SU-DHL-6 (cell line): ENCODE data around the gene ANGPTL1.

Experiments
- H2AFZ ChIP-seq: fragments of 200-600 bp; sonication (generic); 2 replicates; pipeline ENCODE4 v1.6.1; 2014; ENCODE audit warnings: low read depth, mild to moderate bottlenecking, moderate library complexity, mixed read lengths, antibody characterized with exemption, low read length; ENCODE audit not compliant: severe bottlenecking
- H3F3A ChIP-seq: fragments of 200-600 bp; shearing (Covaris generic); 2 replicates; pipeline ENCODE4 v1.6.0; 2016; ENCODE audit warnings: antibody characterized with exemption, mild to moderate bottlenecking; ENCODE audit not compliant: insufficient read depth
- H3K27ac ChIP-seq: fragments of 200-600 bp; sonication (generic); 2 replicates; pipeline ENCODE4 v1.5.1; 2016; ENCODE audit warnings: low read depth, mild to moderate bottlenecking, low read length, moderate library complexity, mixed read lengths
- H3K27me3 ChIP-seq: fragments of 200-600 bp; sonication (generic), shearing (Covaris generic); 2 replicates; pipeline ENCODE4 v1.6.0; 2014; ENCODE audit warnings: mild to moderate bottlenecking, low read length
- H3K36me3 ChIP-seq: fragments of 200-600 bp; sonication (generic); 2 replicates; pipeline ENCODE4 v1.6.1; 2014; ENCODE audit warnings: mild to moderate bottlenecking, low read length, mixed read lengths
- H3K4me2 ChIP-seq: fragments of 300-600, 200-600 bp; shearing (Covaris generic), sonication (generic); 2 replicates; pipeline ENCODE4 v1.6.0; 2014; ENCODE audit warnings: low read length, low read depth, mild to moderate bottlenecking; ENCODE audit not compliant: poor library complexity, severe bottlenecking
- H3K4me3 ChIP-seq: fragments of 200-600 bp; sonication (generic); 2 replicates; pipeline ENCODE4 v1.5.1; 2014; ENCODE audit warnings: antibody characterized with exemption, low read length, mild to moderate bottlenecking, mixed read lengths; ENCODE audit not compliant: insufficient read depth, poor library complexity, severe bottlenecking
- H3K79me2 ChIP-seq: fragments of 200-600 bp; sonication (generic); 2 replicates; pipeline ENCODE4 v1.6.1; 2014; ENCODE audit warnings: mild to moderate bottlenecking, low read length, moderate library complexity; ENCODE audit not compliant: insufficient read depth
- H3K9ac ChIP-seq: fragments of 200-600 bp; sonication (generic); 2 replicates; pipeline ENCODE4 v1.7.0; 2014; ENCODE audit warnings: mild to moderate bottlenecking, low read length
- H3K9me2 ChIP-seq: fragments of 200-600 bp; sonication (generic); replicated peaks from 2 replicates; pipeline ENCODE4 v1.6.1; 2014; ENCODE audit warnings: low read length; ENCODE audit not compliant: insufficient read depth
- H3K9me3 ChIP-seq: fragments of 200-600 bp; sonication (generic); 2 replicates; pipeline ENCODE4 v1.6.1; 2014; ENCODE audit warnings: low read length, mixed read lengths; ENCODE audit not compliant: insufficient read depth
- H4K20me1 ChIP-seq: fragments of 200-600 bp; sonication (generic); 2 replicates; pipeline ENCODE4 v1.6.1; 2014; ENCODE audit warnings: low read depth, mild to moderate bottlenecking, antibody characterized with exemption, low read length, moderate library complexity, mixed read lengths
- EZH2phosphoT487 ChIP-seq: fragments of 200-600 bp; sonication (generic), shearing (Covaris generic); conservative IDR thresholded peaks from 2 replicates; pipeline ENCODE4 v1.6.1; 2018; ENCODE audit warnings: mild to moderate bottlenecking, antibody characterized with exemption, low read length, moderate library complexity, mixed read lengths
- TF ChIP-seq, protein P1 (sequence below): fragments of 200-600 bp; sonication (generic); IDR thresholded peaks from one replicate; pipeline ENCODE4 v1.5.1; 2017; ENCODE audit warnings: antibody characterized with exemption, mild to moderate bottlenecking, low read length, moderate library complexity; ENCODE audit not compliant: insufficient read depth, poor library complexity, severe bottlenecking

ANGPTL1 gene

DNA sequence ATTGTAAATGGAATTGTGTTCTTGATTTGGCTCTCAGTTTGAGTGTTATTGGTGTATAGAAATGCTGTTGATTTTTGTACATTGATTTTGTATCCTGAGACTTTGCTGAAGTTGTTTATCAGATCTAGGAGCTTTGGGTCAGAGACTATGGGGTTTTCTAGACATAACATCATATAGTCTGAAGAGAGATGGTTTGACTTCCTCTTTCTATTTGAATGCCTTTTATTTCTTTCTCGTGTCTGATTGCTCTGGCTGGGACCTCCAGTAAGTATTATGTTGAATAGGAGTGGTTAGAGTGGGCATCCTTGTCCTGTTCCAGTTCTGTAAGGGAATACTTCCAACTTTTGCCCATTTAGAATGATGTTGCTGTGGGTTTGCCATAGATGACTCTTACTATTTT, 39.1 kb upstream of the ANGPTL1 start:
- no peaks in the 10 kb centered on the region for H3K27me3 ChIP-seq
- H3K9ac ChIP-seq = no peak overlapping the region
- H3K9me3 ChIP-seq = no peaks in the 10 kb centered on the region
- no peak overlapping the region for H3K4me3 ChIP-seq
- H3K9me2 ChIP-seq = no peaks in the 10 kb centered on the region
- no peak for TF ChIP-seq EZH2phosphoT487
- TF ChIP-seq, protein P1, sequence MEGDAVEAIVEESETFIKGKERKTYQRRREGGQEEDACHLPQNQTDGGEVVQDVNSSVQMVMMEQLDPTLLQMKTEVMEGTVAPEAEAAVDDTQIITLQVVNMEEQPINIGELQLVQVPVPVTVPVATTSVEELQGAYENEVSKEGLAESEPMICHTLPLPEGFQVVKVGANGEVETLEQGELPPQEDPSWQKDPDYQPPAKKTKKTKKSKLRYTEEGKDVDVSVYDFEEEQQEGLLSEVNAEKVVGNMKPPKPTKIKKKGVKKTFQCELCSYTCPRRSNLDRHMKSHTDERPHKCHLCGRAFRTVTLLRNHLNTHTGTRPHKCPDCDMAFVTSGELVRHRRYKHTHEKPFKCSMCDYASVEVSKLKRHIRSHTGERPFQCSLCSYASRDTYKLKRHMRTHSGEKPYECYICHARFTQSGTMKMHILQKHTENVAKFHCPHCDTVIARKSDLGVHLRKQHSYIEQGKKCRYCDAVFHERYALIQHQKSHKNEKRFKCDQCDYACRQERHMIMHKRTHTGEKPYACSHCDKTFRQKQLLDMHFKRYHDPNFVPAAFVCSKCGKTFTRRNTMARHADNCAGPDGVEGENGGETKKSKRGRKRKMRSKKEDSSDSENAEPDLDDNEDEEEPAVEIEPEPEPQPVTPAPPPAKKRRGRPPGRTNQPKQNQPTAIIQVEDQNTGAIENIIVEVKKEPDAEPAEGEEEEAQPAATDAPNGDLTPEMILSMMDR = no peak
- H3K36me3 ChIP-seq = peaks cover 45% of the 10 kb centered on the region
- H3F3A ChIP-seq = no peaks in the 10 kb centered on the region
- H4K20me1 ChIP-seq = no peaks in the 10 kb centered on the region
- no peak overlapping the region for H2AFZ ChIP-seq
- no peaks in the 10 kb centered on the region for H3K79me2 ChIP-seq
- H3K27ac ChIP-seq = no peak overlapping the region
- H3K4me2 ChIP-seq = no peak overlapping the region

DNA sequence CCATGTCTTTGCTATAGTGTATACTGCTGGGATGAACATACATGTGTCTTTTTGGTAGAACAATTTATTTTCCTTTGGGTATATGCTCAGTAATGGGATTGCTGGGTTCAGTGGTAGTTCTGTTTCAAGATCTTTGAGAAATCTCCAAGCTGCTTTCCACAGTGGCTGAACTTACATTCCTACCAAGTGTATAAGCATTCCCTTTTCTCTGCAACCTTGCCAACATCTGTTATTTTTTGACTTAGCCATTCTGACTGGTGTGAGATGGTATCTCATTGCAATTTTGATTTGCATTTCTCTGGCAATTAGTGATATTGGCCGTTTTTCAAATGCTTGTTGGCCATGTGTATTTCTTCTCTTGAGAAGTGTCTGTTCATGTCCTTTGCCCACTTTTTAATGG, 37.5 kb upstream of the ANGPTL1 start:
- Histone ChIP-seq H3K79me2 (no peaks in the 10 kb centered on the region), H3K27ac (no peak overlapping the region), H4K20me1 (no peaks in the 10 kb centered on the region), H2AFZ (no peak overlapping the region), H3K4me2 (no peak overlapping the region), H3K27me3 (no peaks in the 10 kb centered on the region), H3K4me3 (no peak overlapping the region), H3K9ac (no peak overlapping the region), H3K9me3 (no peaks in the 10 kb centered on the region), H3K9me2 (no peaks in the 10 kb centered on the region), H3K36me3 (peaks cover 41% of the 10 kb centered on the region), H3F3A (no peaks in the 10 kb centered on the region)
- no peak for TF ChIP-seq EZH2phosphoT487
- TF ChIP-seq, protein P1 = no peak

DNA sequence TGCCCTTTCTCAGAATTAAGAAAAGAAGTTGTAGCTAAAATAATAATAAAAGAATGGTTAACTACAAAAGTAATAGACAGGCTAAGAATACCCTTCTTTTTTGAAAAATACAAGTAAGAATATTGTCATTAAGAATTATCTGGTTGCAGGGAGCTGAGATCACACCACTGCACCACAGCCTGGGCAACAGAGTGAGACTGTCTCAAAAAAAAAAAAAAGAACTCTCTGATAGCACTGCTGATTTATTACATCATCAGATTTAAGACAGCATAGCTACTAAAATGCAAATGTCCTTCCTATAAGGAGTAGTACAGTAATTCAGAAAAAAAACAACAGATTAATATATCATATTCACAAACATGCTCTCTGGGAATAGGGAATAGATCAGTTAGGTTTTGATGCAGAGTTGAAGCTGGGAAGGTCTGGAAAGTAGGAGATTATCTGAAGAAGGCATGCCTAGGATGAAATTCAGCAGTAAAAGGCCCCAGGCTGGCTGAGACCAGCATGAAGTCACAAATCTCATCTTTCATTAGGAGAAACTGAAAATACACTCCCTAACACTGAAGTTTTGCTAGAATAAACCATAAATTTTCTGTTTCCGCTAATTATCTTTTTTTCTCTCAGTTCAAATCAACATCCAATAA, 30.7 kb upstream of the ANGPTL1 start:
- H3F3A ChIP-seq = peaks cover 12% of the 10 kb centered on the region
- no peak overlapping the region for H3K27ac ChIP-seq
- no peaks in the 10 kb centered on the region for H3K27me3 ChIP-seq
- no peaks in the 10 kb centered on the region for H4K20me1 ChIP-seq
- H3K9me3 ChIP-seq = no peaks in the 10 kb centered on the region
- TF ChIP-seq, protein P1 = no peak
- TF ChIP-seq EZH2phosphoT487 = no peak
- H3K9ac ChIP-seq = no peak overlapping the region
- no peak overlapping the region for H3K4me3 ChIP-seq
- no peaks in the 10 kb centered on the region for H3K79me2 ChIP-seq
- no peaks in the 10 kb centered on the region for H3K9me2 ChIP-seq
- no peak overlapping the region for H2AFZ ChIP-seq
- H3K4me2 ChIP-seq = no peak overlapping the region
- peaks cover 38% of the 10 kb centered on the region for H3K36me3 ChIP-seq
